ENCODE data around the gene RELCH.

Gene RELCH

GRCh38 chr18:62339106-62339988 is 152.3 kb downstream of the RELCH start:
- H3K4me3 ChIP-seq (ENCODE audit: low read depth, low read length): no peak overlapping the region
- TF ChIP-seq CTCF (IDR thresholded peaks at IDR 0.05; ENCODE audit: low read depth, low read length): no peak

GRCh38 chr18:62340996-62341395 is 153.9 kb downstream of the RELCH start:
- no peak overlapping the region for H3K4me3 ChIP-seq (ENCODE audit: low read depth, low read length)
- no peak for TF ChIP-seq CTCF (IDR thresholded peaks at IDR 0.05; ENCODE audit: low read depth, low read length)

- H3K4me3 ChIP-seq (ENCODE audit: low read depth, low read length): no peak overlapping the region
- no peak for TF ChIP-seq CTCF (IDR thresholded peaks at IDR 0.05; ENCODE audit: low read depth, low read length)
Measured at GRCh38 chr18:62341473-62341872, 154.4 kb downstream of the RELCH start.

GRCh38 chr18:62342884-62343283 is 155.8 kb downstream of the RELCH start:
- no peak overlapping the region for H3K4me3 ChIP-seq (ENCODE audit: low read depth, low read length)
- no peak for TF ChIP-seq CTCF (IDR thresholded peaks at IDR 0.05; ENCODE audit: low read depth, low read length)

GRCh38 chr18:62343316-62343715 is 156.3 kb downstream of the RELCH start:
- TF ChIP-seq CTCF (IDR thresholded peaks at IDR 0.05; ENCODE audit: low read depth, low read length): no peak
- no peak overlapping the region for H3K4me3 ChIP-seq (ENCODE audit: low read depth, low read length)

- no peak for TF ChIP-seq CTCF (IDR thresholded peaks at IDR 0.05; ENCODE audit: low read depth, low read length)
- H3K4me3 ChIP-seq (ENCODE audit: low read depth, low read length): no peak overlapping the region
Measured at GRCh38 chr18:62345909-62346308, 158.9 kb downstream of the RELCH start.

- no peak for TF ChIP-seq CTCF (IDR thresholded peaks at IDR 0.05; ENCODE audit: low read depth, low read length)
- H3K4me3 ChIP-seq (ENCODE audit: low read depth, low read length): no peak overlapping the region
Measured at GRCh38 chr18:62346333-62347088, 159.5 kb downstream of the RELCH start.

Data from WI38 (cell line).